ENCODE results near the gene AOC3.
"Not testable (repeated sequence)": the region's sequence is repeated elsewhere in the genome, so short reads cannot be mapped to it uniquely, and the experiment has no call there.

AOC3 gene

GRCh38 chr17:42844761-42845555 lies 6.0 kb upstream of the AOC3 start:
- DNase-seq (ENCODE audit: low spot score): no peak

GRCh38 chr17:42845556-42845917 lies 5.5 kb upstream of the AOC3 start:
- no peak for DNase-seq (ENCODE audit: low spot score)

- no peak for DNase-seq (ENCODE audit: low spot score)
Observed at GRCh38 chr17:42845918-42846593, 4.9 kb upstream of the AOC3 start.

DNA sequence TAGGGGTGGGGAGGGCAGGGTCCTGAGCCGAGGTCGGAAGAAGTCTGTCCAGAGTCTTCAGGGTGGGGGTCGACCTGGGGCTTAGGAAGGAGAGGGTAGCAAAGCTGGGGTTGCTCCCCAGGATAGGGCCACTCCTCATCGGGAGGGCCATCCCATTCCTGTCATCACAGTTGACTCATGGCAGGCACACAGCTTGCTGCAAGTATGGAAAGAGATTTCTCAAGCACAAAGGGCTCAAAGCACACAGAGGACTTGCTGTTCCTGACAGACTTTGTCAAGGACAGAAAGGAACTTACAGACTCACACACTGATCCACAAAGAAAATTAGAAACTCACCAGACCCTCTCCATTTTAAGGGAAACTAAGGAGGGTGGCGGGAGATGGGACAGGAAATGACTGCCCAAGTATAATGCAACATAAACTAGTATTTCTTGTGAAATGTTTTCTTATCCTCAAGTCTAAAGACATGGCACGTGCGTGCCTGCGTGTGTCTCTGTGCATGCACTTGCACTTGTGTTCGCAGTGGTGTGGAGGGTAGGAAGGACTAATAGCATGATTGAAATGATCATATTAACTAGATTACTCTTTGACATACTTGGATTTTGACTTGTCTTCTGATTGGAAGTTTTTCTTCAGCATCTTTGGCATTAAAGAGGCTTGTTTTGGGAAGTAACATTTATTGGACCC lies 4.3 kb upstream of the AOC3 start:
- DNase-seq (ENCODE audit: low spot score): no peak

DNA sequence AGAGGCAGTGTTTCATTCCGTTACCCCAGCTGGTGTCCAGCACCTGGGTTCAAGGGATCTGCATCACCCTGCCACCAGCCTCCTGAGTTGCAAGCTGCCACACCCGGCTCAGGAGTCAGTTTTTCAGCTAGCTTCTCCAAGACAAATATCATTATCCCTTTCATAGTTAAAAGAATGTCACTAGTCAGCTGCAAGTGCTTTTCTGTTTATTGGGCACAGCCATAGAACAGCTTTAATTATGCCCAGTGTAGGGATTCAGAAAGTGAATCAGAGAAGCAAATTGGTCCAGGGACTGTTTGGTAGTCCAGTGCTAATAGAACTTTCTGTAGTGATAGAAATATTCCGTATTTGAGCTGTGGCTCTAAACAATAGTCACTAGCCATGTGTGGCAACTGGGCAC lies 2.9 kb upstream of the AOC3 start:
- DNase-seq (ENCODE audit: low spot score): no peak

- no peak for DNase-seq (ENCODE audit: low spot score)
Observed at GRCh38 chr17:42849031-42849430, 2.0 kb upstream of the AOC3 start.

- no peak for DNase-seq (ENCODE audit: low spot score)
Observed at GRCh38 chr17:42849451-42850181, 1.4 kb upstream of the AOC3 start.

- not testable (repeated sequence) for DNase-seq (ENCODE audit: low spot score)
Observed at GRCh38 chr17:42851371-42852240, 607 bp downstream of the AOC3 start.

DNA sequence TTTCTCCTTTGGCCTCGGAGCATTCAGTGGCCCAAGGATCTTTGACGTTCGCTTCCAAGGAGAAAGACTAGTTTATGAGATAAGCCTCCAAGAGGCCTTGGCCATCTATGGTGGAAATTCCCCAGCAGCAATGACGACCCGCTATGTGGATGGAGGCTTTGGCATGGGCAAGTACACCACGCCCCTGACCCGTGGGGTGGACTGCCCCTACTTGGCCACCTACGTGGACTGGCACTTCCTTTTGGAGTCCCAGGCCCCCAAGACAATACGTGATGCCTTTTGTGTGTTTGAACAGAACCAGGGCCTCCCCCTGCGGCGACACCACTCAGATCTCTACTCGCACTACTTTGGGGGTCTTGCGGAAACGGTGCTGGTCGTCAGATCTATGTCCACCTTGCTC lies 1.4 kb downstream of the AOC3 start:
- DNase-seq (ENCODE audit: low spot score): no peak

GRCh38 chr17:42853004-42853403 lies 2.0 kb downstream of the AOC3 start:
- no peak for DNase-seq (ENCODE audit: low spot score)

DNA sequence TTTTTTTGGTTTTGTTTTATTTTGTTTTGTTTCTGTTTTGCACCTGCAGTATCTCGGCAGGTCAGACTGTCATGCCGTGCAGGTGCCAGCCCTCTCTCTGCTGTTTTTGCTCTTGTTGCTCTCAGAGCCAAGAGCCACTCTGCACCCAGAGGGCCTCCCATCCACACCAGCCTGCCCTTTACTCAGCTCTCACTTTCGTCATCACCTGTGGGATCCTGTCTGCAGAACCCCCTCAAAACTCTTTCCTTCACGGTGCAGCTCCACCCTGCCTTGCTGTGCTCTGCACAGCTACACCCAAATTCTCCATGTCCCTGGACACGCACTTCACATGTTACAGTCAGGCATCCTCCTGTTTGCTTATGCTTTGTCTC lies 2.6 kb downstream of the AOC3 start:
- no peak for DNase-seq (ENCODE audit: low spot score)

DNA sequence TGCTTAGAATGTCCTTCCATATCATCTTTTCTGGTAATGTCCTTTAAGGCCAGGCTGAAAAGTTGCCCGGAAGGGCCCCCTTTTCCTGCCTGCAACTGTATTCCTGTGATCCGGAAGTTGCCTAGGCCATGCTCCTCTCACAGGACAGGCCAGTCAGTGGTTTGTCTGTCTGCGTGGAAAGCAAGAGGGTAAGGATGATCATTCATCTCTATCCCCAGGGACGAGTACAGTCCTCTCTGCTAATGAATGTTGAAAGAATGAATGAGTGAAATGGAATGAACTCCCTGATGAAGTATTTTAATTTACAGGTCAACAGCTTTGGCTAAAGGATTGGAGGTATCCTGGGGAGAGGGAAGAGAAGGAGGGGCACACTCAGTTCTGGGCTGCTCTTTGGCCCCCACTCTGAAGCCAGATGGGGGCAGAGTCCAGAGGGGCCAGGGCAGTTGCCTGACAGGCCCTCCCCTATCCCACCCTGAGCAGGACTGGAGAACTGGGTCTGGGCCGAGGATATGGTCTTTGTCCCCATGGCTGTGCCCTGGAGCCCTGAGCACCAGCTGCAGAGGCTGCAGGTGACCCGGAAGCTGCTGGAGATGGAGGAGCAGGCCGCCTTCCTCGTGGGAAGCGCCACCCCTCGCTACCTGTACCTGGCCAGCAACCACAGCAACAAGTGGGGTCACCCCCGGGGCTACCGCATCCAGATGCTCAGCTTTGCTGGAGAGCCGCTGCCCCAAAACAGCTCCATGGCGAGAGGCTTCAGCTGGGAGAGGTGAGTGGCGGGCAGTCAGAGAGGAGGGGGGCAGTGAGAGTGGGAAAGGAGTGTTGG lies 3.2 kb downstream of the AOC3 start:
- DNase-seq (ENCODE audit: low spot score): no peak

DNA sequence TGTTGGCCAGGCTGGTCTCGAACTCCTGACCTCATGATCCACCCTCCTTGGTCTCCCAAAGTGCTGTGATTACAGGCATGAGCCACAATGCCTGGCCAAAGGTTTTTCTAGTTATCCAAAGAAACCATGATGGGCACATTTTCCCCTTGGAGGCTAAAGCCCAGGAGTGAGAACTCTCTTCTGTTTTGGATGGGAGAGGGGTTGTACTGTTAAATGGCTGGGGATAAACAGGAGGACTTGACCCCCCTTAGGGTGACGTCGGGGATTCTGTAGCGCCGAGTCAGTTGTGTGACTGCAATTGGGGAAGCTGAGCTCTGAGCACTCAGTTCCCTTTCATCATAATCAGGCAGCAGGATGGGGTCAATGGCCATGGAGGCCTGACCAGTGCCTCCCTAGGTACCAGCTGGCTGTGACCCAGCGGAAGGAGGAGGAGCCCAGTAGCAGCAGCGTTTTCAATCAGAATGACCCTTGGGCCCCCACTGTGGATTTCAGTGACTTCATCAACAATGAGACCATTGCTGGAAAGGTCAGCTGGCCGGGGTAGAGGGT lies 4.1 kb downstream of the AOC3 start:
- DNase-seq (ENCODE audit: low spot score): no peak

DNA sequence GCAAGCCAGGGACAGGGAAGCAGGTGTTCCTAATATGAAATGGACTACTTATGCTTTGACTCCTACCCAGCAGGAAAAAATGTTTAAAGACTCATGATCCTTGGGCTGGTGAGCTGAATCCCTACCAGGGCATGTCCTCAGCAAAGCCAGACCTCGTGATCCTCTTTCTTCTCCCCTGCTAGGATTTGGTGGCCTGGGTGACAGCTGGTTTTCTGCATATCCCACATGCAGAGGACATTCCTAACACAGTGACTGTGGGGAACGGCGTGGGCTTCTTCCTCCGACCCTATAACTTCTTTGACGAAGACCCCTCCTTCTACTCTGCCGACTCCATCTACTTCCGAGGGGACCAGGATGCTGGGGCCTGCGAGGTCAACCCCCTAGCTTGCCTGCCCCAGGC lies 5.1 kb downstream of the AOC3 start:
- DNase-seq (ENCODE audit: low spot score): not testable (repeated sequence)

- DNase-seq (ENCODE audit: low spot score): not testable (repeated sequence)
Observed at GRCh38 chr17:42856516-42856915, 5.5 kb downstream of the AOC3 start.

GRCh38 chr17:42857389-42857788 lies 6.4 kb downstream of the AOC3 start:
- DNase-seq (ENCODE audit: low spot score): no peak

DNA sequence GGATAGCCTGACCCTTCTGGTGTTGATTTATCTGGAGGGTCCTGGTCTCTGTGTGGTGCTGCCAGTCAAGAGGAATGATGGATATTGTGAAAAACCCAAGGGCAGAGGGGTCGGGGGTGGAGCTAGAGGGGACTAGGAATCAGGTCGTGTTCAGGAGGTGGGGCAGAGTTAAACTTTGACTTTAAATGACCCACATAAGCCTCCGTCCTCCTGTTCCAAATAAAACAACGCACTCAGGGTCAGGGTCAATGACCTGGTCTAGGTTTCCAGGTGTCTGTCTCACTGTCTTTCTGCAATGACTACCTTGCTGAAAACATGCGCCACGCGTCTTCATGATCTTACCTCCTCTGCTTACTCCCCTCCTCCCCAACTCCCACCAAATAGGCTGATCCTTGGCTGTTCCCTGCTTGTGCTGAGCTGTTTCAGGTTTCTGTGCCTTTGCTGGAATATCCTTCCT lies 14.7 kb downstream of the AOC3 start:
- DNase-seq (ENCODE audit: low spot score): no peak

- no peak for DNase-seq (ENCODE audit: low spot score)
Observed at GRCh38 chr17:42866216-42866615, 15.2 kb downstream of the AOC3 start.

GRCh38 chr17:42866631-42867575 lies 15.9 kb downstream of the AOC3 start:
- no peak for DNase-seq (ENCODE audit: low spot score)
